Ishikawa (cell line): ENCODE measurements around the gene DEPDC1B.

Experiments
- CEBPB ChIP-seq: IDR thresholded peaks from 2 replicates; pipeline ENCODE4 v1.6.1; 2012
- EP300 ChIP-seq: IDR thresholded peaks from 2 replicates; pipeline ENCODE4 v1.6.1; 2012; ENCODE audit warnings: borderline replicate concordance
- FOXM1 ChIP-seq: IDR thresholded peaks from 2 replicates; pipeline ENCODE4 v1.6.1; 2012; ENCODE audit warnings: low read depth, borderline replicate concordance
- NFIC ChIP-seq: IDR thresholded peaks from 2 replicates; pipeline ENCODE4 v1.6.1; 2012
- TAF1 ChIP-seq: IDR thresholded peaks from 2 replicates; pipeline ENCODE4 v1.6.1; 2012; ENCODE audit warnings: low read depth, mild to moderate bottlenecking
- TCF12 ChIP-seq: IDR thresholded peaks from 2 replicates; pipeline ENCODE4 v1.6.1; 2012; ENCODE audit warnings: low read depth
- TEAD4 ChIP-seq: IDR thresholded peaks from 2 replicates; pipeline ENCODE4 v1.6.1; 2012
- YY1 ChIP-seq: IDR thresholded peaks from 2 replicates; pipeline ENCODE4 v1.6.1; 2012; ENCODE audit warnings: low read depth
- TF ChIP-seq, protein P1 (sequence below): IDR thresholded peaks from 2 replicates; pipeline ENCODE4 v1.6.1; 2012
- TF ChIP-seq, protein P2 (sequence below): IDR thresholded peaks from 2 replicates; pipeline ENCODE4 v1.6.1; 2012; ENCODE audit warnings: low read depth, mild to moderate bottlenecking
- TF ChIP-seq, protein P3 (sequence below): IDR thresholded peaks from 2 replicates; pipeline ENCODE4 v1.6.1; 2012

DNA sequence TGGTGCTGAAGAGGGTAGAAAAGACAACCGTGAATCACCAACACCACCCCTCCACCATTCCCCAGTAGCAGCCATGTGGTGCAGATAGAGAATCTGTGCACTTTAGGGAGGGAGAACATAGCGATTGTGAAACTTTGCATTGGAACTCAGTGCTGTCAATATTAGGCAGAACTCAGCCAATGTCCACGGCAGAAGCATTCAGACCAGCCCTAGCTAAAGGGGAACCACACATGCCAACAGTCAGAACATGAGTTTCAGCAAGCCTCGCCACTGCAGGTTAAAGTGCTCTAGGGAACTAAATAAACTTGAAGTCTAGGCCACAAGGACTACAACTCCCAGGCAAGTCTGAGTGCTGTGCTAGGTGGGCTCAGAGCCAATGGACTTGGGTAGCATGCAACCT is 38.5 kb upstream of the DEPDC1B start:
- TF ChIP-seq, protein P1, sequence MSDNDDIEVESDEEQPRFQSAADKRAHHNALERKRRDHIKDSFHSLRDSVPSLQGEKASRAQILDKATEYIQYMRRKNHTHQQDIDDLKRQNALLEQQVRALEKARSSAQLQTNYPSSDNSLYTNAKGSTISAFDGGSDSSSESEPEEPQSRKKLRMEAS = no peak
- TF ChIP-seq TAF1 (no peak), NFIC (no peak), TEAD4 (no peak), YY1 (no peak), FOXM1 (no peak), TCF12 (no peak), EP300 (no peak), CEBPB (no peak)
- TF ChIP-seq, protein P2, sequence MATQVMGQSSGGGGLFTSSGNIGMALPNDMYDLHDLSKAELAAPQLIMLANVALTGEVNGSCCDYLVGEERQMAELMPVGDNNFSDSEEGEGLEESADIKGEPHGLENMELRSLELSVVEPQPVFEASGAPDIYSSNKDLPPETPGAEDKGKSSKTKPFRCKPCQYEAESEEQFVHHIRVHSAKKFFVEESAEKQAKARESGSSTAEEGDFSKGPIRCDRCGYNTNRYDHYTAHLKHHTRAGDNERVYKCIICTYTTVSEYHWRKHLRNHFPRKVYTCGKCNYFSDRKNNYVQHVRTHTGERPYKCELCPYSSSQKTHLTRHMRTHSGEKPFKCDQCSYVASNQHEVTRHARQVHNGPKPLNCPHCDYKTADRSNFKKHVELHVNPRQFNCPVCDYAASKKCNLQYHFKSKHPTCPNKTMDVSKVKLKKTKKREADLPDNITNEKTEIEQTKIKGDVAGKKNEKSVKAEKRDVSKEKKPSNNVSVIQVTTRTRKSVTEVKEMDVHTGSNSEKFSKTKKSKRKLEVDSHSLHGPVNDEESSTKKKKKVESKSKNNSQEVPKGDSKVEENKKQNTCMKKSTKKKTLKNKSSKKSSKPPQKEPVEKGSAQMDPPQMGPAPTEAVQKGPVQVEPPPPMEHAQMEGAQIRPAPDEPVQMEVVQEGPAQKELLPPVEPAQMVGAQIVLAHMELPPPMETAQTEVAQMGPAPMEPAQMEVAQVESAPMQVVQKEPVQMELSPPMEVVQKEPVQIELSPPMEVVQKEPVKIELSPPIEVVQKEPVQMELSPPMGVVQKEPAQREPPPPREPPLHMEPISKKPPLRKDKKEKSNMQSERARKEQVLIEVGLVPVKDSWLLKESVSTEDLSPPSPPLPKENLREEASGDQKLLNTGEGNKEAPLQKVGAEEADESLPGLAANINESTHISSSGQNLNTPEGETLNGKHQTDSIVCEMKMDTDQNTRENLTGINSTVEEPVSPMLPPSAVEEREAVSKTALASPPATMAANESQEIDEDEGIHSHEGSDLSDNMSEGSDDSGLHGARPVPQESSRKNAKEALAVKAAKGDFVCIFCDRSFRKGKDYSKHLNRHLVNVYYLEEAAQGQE = no peak
- TF ChIP-seq, protein P3, sequence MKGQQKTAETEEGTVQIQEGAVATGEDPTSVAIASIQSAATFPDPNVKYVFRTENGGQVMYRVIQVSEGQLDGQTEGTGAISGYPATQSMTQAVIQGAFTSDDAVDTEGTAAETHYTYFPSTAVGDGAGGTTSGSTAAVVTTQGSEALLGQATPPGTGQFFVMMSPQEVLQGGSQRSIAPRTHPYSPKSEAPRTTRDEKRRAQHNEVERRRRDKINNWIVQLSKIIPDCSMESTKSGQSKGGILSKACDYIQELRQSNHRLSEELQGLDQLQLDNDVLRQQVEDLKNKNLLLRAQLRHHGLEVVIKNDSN = no peak
